ENCODE data around the gene EIF3J. TPM values are rescaled to one million over a fixed set of nuclear protein-coding genes. Genes with fewer than 3 reads are reported as not detected.

Gene EIF3J
- total RNA-seq, 4 donors from 2014 or later: 53.6 to 93.6 (median 74.7) TPM

DNA sequence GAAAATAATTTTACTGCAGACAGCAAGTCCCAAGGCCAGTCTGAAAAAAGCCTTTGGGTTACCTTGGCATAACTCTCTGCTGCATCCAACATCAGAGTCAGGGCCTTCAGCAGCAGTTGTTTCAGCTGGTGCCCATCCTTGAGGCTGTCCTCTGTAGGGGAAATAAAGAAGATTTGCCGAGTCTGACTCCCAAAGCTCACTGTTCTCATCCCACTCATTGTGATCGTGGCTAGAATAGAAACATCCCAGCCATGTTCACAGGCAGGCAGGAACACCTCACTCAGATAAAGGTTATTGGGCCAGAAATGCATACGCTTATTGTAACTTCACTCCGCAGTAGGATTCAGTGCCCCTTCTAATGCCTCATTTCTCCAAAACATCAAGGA is 29.2 kb downstream of the EIF3J start:
- TF ChIP-seq POLR2A (IDR thresholded peaks at IDR 0.05) (no peak), EP300 (IDR thresholded peaks at IDR 0.05) (no peak), CTCF (IDR thresholded peaks at IDR 0.05) (no peak)
- H3K27ac ChIP-seq: no peak overlapping the region
- no peak overlapping the region for H3K4me3 ChIP-seq
- H3K4me1 ChIP-seq: no peaks in the 10 kb centered on the region
- H3K9me3 ChIP-seq: peaks cover 0 to 13% (median 0%) of the 10 kb centered on the region in 4 donors
- H3K27me3 ChIP-seq: no peaks in the 10 kb centered on the region
- DNase-seq (ENCODE audit: low spot score in 2 of 2): no peak
- H3K36me3 ChIP-seq: peaks cover 7 to 98% (median 35%) of the 10 kb centered on the region in 3 donors
- 92 to 95% methylated on average over 4 of the region's 4 CpGs for WGBS, 2 donors

DNA sequence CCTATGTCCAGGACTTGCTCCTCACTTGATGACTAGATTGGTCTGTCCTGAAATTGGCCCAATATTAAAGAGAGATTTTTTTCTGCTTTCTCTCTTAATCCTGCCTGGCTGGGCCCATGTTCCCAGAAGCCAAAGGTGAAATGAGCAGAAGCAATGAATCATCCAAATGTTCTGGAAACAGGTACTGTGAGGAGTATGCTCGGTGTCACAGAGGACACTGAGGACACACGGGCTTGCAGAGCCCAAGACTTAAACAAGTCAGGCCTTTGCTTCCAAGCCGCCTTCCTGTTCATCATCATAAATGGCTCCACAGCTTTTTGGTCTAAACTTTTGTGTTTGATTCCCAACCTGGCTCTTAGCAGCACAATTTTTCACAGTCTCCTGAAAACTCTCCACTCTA is 31.4 kb downstream of the EIF3J start:
- no peaks in the 10 kb centered on the region for H3K4me1 ChIP-seq
- no peak overlapping the region for H3K27ac ChIP-seq
- 81 to 82% methylated on average over 3 of the region's 3 CpGs for WGBS, 2 donors
- TF ChIP-seq CTCF (IDR thresholded peaks at IDR 0.05) (no peak), POLR2A (IDR thresholded peaks at IDR 0.05) (no peak), EP300 (IDR thresholded peaks at IDR 0.05) (no peak)
- no peak for DNase-seq (ENCODE audit: low spot score in 2 of 2)
- H3K36me3 ChIP-seq: peaks cover 7 to 98% (median 34%) of the 10 kb centered on the region in 3 donors
- H3K4me3 ChIP-seq: no peak overlapping the region
- H3K9me3 ChIP-seq: peaks cover 0 to 13% (median 0%) of the 10 kb centered on the region in 4 donors
- no peaks in the 10 kb centered on the region for H3K27me3 ChIP-seq

GRCh38 chr15:44569316-44569715 is 32.4 kb downstream of the EIF3J start:
- no peak overlapping the region for H3K4me3 ChIP-seq
- DNase-seq (ENCODE audit: low spot score in 2 of 2): no peak
- peaks cover 7 to 98% (median 24%) of the 10 kb centered on the region in 3 donors for H3K36me3 ChIP-seq
- H3K9me3 ChIP-seq: peaks cover 0 to 13% (median 0%) of the 10 kb centered on the region in 4 donors
- WGBS, 2 donors: 98 to 99% methylated on average over 4 of the region's 4 CpGs
- H3K4me1 ChIP-seq: no peaks in the 10 kb centered on the region
- H3K27me3 ChIP-seq: no peaks in the 10 kb centered on the region
- TF ChIP-seq CTCF (IDR thresholded peaks at IDR 0.05): no peak
- TF ChIP-seq POLR2A (IDR thresholded peaks at IDR 0.05): no peak
- TF ChIP-seq EP300 (IDR thresholded peaks at IDR 0.05): no peak
- H3K27ac ChIP-seq: no peak overlapping the region

GRCh38 chr15:44570361-44570760 is 33.4 kb downstream of the EIF3J start:
- DNase-seq (ENCODE audit: low spot score in 2 of 2): no peak
- H3K36me3 ChIP-seq: peaks cover 5 to 92% (median 16%) of the 10 kb centered on the region in 3 donors
- H3K27me3 ChIP-seq: no peaks in the 10 kb centered on the region
- 94 to 98% methylated on average over 4 of the region's 4 CpGs for WGBS, 2 donors
- H3K9me3 ChIP-seq: peaks cover 0 to 9% (median 0%) of the 10 kb centered on the region in 4 donors
- TF ChIP-seq EP300 (IDR thresholded peaks at IDR 0.05): no peak
- no peak for TF ChIP-seq POLR2A (IDR thresholded peaks at IDR 0.05)
- H3K4me3 ChIP-seq: no peak overlapping the region
- no peak overlapping the region for H3K27ac ChIP-seq
- H3K4me1 ChIP-seq: no peaks in the 10 kb centered on the region

DNA sequence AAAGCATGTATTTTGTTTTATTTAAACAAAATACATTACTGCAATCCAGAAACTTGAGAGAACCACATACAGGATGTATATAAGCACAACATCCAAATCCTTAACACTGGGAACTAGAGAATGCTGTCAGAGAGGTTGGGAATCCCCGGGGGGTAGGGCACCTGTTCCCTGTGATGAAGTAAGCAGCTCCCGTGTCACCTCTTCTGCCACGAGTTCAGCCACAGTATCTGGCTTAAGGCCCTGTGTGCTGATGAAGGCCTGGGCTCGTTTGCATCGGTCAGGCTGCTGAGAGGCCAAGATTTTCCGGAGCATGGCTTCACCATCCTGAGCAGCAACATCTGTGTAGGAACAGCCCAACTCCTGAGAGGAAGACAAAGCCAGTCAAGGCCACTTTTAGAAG is 36.4 kb downstream of the EIF3J start:
- H3K27ac ChIP-seq: no peak overlapping the region
- H3K4me3 ChIP-seq: no peak overlapping the region
- 89 to 92% methylated on average over 4 to 6 of the region's 6 CpGs for WGBS, 2 donors
- H3K4me1 ChIP-seq: peaks cover 0 to under 1% (median 0%) of the 10 kb centered on the region in 4 donors
- TF ChIP-seq POLR2A (IDR thresholded peaks at IDR 0.05): no peak
- TF ChIP-seq EP300 (IDR thresholded peaks at IDR 0.05): no peak
- TF ChIP-seq CTCF (IDR thresholded peaks at IDR 0.05): no peak
- H3K9me3 ChIP-seq: no peaks in the 10 kb centered on the region
- DNase-seq (ENCODE audit: low spot score in 2 of 2): no peak
- peaks cover 0 to 64% (median 0%) of the 10 kb centered on the region in 3 donors for H3K36me3 ChIP-seq
- H3K27me3 ChIP-seq: no peaks in the 10 kb centered on the region

DNA sequence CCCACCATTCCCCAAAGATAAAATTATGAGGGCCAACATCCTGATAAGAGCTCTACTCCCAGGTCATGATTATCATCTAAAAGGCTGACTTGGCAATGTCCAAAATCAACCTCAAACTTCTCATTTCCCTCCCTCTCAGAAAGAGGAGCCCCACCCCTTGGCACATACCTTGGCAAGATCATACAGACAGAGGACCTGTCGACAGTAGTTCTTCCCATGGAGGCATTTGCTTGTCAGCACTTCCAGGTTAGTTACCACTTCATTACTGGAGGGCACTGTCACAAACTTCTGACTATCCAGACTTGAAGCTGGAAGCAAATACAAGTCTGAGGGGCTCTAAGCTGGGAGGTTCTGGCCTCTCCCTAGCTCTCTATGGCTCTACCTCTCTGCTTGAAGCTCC is 37.8 kb downstream of the EIF3J start:
- Histone ChIP-seq H3K36me3 (peaks cover 0 to 50% (median 0%) of the 10 kb centered on the region in 3 donors), H3K4me1 (peaks cover 0 to 4% (median 0%) of the 10 kb centered on the region in 4 donors), H3K4me3 (no peak overlapping the region), H3K9me3 (no peaks in the 10 kb centered on the region), H3K27me3 (no peaks in the 10 kb centered on the region), H3K27ac (no peak overlapping the region)
- TF ChIP-seq CTCF (IDR thresholded peaks at IDR 0.05) (no peak), POLR2A (IDR thresholded peaks at IDR 0.05) (no peak), EP300 (IDR thresholded peaks at IDR 0.05) (no peak)
- 82 to 95% methylated on average over 1 of the region's 1 CpG for WGBS, 2 donors
- no peak for DNase-seq (ENCODE audit: low spot score in 2 of 2)

Measured in tibial nerve (tissue), 4 donors.